ENCODE data around the gene CD68. TPM values are rescaled to one million over a fixed set of nuclear protein-coding genes. Genes with fewer than 3 reads are reported as not detected.

CD68 gene
- total and polyA plus RNA-seq, 3 donors from 2014 or later, result 2.0 to 54.8 (median 6.4) TPM

- DNase-seq, result no peak
- Histone ChIP-seq H3K36me3 (ENCODE audit: low read depth, missing control alignments) (no peaks in the 10 kb centered on the region), H3K27ac (peak overlapping the region in 1 of 2 donors; percentile 61), H3K27me3 (no peaks in the 10 kb centered on the region), H3K4me3 (no peak overlapping the region), H3K4me1 (peaks cover 33% of the 10 kb centered on the region), H3K9me3 (no peaks in the 10 kb centered on the region)
- TF ChIP-seq POLR2A (IDR thresholded peaks at IDR 0.05), result no peak
- TF ChIP-seq CTCF (IDR thresholded peaks at IDR 0.05), result no peak
- intact Hi-C loops (cut with DNase I; ENCODE audit: low total_unique reads), result no loop called here
- WGBS, 2 donors, result 64 to 73% methylated on average over 23 of the region's 23 CpGs
Observed at GRCh38 chr17:7580604-7581575, 1.5 kb downstream of the CD68 start.

DNA sequence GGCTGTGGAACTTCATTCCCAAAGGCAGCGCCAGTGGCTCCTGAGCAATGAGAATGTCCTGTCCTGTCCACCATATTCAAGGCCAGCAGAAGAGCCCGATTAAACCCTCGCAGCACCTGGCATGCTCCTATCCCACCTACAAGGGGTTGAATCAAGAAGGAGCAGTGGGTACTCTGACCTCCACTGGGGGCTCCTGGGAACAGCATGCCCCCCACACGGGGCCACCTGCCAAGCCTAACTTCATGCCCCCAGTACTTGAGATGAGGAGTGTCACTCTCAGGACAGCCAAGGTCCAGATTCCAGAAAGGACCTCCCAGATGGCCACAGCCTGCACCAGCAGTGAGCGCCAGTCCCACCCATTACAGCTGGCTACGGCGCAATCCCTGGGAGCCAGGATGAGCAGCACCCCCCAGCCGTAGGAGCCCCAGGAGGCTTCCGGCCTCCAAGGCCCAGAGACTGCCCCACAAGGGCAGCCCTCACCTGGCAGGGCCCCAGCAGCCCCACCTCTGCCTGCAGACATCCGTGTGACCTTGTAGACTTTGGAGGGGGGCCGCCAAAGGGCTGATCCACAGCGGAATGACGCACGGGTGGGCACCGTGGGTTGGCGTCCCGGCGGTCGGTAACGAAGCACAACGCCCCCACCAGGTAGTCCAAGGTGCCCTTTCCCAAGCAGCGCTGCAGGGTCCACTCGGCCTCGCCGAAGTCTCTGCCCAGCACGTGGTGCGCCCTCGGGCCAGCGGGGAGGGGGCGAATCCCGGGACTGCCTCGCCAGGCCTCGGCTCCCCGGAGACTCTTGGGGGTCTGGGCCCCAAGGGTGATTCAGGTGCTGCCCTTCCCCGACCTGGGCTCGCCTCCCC lies 3.2 kb downstream of the CD68 start:
- H3K4me1 ChIP-seq, result peaks cover 33% of the 10 kb centered on the region
- no peaks in the 10 kb centered on the region for H3K27me3 ChIP-seq
- no peak for DNase-seq
- peak overlapping the region; percentile 52 to 72 for H3K4me3 ChIP-seq
- H3K9me3 ChIP-seq, result no peaks in the 10 kb centered on the region
- 49 to 61% methylated on average over 27 to 36 of the region's 36 CpGs for WGBS, 2 donors
- TF ChIP-seq POLR2A (IDR thresholded peaks at IDR 0.05) (no peak), CTCF (IDR thresholded peaks at IDR 0.05) (no peak)
- H3K36me3 ChIP-seq (ENCODE audit: low read depth, missing control alignments), result no peaks in the 10 kb centered on the region
- intact Hi-C loops (cut with DNase I; ENCODE audit: low total_unique reads), result no loop called here
- H3K27ac ChIP-seq, result peak overlapping the region; percentile 90 to 94

DNA sequence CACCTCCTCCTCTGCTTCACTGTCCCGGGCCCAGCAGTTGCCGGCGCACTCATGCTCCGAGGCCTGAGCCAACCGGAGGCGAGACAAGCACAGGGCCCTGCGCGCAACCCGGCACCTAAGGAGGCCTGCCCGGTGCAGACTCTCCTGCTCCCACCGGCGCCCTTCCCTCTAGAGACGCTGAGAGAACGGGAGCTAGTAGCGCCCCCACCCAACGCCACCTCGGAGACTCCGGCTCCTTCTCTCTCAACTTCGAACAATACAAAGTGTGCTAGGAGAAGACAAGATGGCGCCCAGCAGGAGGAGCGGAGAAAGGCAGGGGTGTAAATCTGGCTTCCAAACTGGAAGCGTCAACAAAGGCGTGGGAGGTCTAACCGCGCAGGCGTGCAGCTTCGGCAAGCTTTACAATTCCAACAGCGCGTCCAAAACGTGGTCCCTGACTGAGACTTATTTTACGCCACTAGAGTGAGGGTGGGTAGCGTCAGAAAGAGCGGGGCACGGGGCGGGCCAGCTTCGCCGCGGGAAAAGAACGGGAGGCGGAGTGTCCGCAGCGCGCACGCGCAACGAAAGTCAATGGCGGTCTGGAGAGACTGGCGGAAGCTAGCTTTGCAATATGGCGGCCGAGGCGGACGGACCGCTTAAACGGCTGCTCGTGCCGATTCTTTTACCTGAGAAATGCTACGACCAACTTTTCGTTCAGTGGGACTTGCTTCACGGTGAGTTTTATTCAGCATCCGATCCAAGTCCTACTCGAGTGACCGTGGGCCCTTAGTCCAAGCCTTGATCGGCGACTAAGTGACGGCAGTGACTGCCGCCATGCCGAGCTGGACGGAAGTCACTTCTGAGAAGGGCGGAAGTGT lies 4.0 kb downstream of the CD68 start, which contains the start of gene MPDU1:
MPDU1 (plus strand) TSS at position 600 of the 857 bp plus-strand sequence; CDS start at position 611, 11 bp downstream.
- 1 to 9% methylated on average over 49 to 69 of the region's 69 CpGs for WGBS, 2 donors
- DNase-seq, result peak; percentile 97
- H3K27ac ChIP-seq, result peak within 1 kb of the TSS; percentile 90 to 94
- TF ChIP-seq CTCF (IDR thresholded peaks at IDR 0.05), result no peak
- TF ChIP-seq POLR2A (IDR thresholded peaks at IDR 0.05), result no peak
- peaks cover 34% of the 10 kb centered on the region for H3K4me1 ChIP-seq
- no peaks in the 10 kb centered on the region for H3K36me3 ChIP-seq (ENCODE audit: low read depth, missing control alignments)
- H3K9me3 ChIP-seq, result no peaks in the 10 kb centered on the region
- H3K4me3 ChIP-seq, result peak within 1 kb of the TSS; percentile 52 to 72
- no peaks in the 10 kb centered on the region for H3K27me3 ChIP-seq
- intact Hi-C loops (cut with DNase I; ENCODE audit: low total_unique reads), result no loop called here

- 80 to 94% methylated on average over 9 of the region's 9 CpGs for WGBS, 2 donors
- DNase-seq, result no peak
- Histone ChIP-seq H3K4me3 (no peak overlapping the region), H3K36me3 (ENCODE audit: low read depth, missing control alignments) (no peaks in the 10 kb centered on the region), H3K9me3 (no peaks in the 10 kb centered on the region), H3K4me1 (peaks cover 24% of the 10 kb centered on the region), H3K27ac (no peak overlapping the region), H3K27me3 (no peaks in the 10 kb centered on the region)
- intact Hi-C loops (cut with DNase I; ENCODE audit: low total_unique reads), result no loop called here
- TF ChIP-seq CTCF (IDR thresholded peaks at IDR 0.05) (no peak), POLR2A (IDR thresholded peaks at IDR 0.05) (no peak)
Observed at GRCh38 chr17:7586673-7587419, 7.4 kb downstream of the CD68 start.
